ENCODE data around the gene CCNE1.

Gene CCNE1

DNA sequence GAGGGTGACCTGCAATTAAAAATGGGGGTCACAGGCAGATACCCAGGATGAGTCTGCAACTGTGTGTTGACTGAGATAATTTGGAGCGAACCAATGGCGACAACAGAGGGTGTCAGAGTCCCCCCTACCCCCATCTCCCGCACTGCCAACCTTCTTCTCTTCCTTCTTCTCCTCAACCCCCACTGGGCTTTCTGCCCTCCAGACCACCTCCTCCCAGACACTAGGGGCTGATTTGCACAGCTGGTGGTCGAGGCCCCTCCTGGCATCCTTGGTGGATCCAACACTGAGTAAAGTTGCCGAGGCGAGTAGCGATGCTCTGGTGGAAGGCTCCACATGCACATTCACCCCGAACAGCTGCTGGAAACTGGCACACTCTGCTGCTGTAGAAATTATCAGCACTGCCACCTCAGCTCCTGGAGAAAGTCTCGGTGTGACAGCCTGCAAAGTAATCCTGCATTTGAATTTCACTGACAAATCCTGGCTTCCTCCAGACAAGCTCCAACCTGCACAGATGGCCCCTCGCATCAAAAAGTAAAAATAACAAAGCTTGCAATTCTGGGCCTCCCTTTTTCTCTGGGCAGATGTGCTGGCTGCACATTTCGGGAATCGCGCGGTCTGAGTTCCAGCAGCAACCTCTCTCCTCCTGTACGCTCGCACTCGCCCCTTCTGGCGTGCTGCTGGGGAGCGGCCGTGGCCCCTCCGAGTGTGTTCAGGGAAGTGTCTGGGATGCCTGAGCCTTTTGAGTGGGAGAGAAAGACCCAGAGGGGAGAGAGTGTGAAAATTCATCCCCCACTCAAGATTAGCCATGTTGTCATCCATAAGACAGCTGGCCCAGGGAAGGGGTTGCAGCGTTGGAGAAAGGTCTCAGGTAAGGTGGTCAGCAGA is 28.5 kb downstream of the CCNE1 start:
- peak in 6 of 10 donors; percentile 23 to 90 (median 62) for DNase-seq

GRCh38 chr19:29841209-29841558 is 29.4 kb downstream of the CCNE1 start:
- intact Hi-C loops (cut with DNase I): no loop called here
- DNase-seq: peak in 1 of 10 donors; percentile 57

More for the DNA sequence above, 28.5 kb downstream of the CCNE1 start:
- intact Hi-C loops (cut with DNase I): no loop called here

GRCh38 chr19:29841559-29842367 is 30.0 kb downstream of the CCNE1 start:
- peak in 7 of 10 donors; percentile 35 to 92 (median 65) for DNase-seq
- intact Hi-C loops (cut with DNase I): no loop called here

GRCh38 chr19:29842471-29843179 is 30.8 kb downstream of the CCNE1 start:
- intact Hi-C loops (cut with DNase I): no loop called here
- DNase-seq: no peak

DNA sequence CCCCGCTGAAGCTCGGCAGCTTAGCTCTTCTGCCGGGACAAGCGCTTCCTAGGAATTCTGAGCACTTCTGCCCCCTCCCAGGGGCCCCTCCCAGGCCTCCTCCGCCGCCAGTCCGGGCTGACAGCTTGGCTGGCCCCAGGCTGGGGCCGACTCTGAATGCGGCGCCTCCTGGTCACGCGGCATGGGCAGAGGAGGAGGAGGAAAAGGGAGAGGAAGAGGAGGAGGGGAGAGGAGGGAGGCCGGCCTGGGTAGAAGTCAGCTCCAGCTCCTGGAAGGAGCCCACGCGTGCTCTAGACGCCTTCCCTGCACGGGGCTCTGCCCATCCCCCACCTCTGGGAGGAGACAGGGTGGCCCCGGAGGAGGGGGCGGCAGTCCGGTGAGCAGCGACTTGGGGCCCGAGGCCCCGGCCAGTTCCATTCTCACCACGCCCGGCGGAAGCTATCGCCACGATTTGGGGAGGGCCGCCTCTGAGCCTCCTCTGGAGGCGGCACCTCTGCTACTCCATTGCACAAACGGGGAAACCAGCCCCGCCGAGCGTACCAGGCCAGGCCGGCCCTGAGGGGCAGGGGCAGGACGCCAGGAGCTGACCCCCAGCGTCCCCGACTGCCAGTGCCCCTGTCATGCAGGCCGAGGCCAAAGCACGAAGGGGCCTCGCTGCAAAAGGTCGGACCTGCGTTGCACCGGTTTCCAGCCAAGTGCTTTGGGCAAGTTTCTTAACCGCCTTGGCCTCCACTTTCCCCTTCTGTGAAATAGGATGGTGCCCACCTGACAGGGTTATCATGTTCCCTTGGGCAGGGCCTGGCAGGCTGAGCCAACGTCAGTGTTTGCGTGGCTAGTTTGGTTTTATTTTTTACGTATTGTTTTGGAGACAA is 31.6 kb downstream of the CCNE1 start:
- intact Hi-C loops (cut with DNase I): loop anchor here (1.0 kb wide), 1 partner anchor 32 kb away; the partner anchor contains the start of gene CCNE1
- DNase-seq: peak in 2 of 10 donors; percentile 85 to 87

- intact Hi-C loops (cut with DNase I): loop anchor here (1.0 kb wide), 1 partner anchor 34 kb away; the partner anchor contains the start of gene CCNE1
- DNase-seq: peak; percentile 74 to 98 (median 84)
These were observed 33.2 kb downstream of the CCNE1 start for GRCh38 chr19:29844891-29845573.

DNA sequence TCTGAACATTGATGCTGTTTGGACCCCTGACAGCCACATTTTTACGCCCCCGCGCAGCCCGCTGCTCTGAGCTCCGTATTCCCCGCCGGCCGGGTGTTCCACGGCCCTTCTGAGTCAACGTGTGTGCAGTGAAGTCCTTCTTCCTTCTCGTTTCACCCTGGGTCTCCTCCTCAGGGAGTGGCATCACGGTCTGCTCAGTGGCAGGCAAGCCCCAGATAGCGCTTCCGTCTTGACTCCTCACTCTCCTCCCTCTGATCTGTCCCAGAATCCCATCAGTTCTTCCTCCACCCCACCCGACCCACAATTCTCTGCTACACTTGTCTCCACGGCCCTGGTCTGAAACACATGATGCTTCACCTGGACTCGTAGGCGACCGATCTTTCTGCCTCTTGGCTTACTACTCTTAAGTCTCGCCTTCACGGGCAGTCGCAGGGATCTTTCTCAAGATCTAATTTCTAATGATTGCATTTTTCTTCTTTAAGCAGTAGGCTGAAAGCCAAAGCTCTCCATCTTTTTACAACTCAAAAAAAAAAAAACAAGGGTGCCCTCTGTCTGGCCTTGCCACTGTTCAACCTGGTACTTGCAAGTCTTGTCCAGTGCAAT is 33.9 kb downstream of the CCNE1 start:
- intact Hi-C loops (cut with DNase I): no loop called here
- peak in 6 of 10 donors; percentile 27 to 88 (median 48) for DNase-seq

DNA sequence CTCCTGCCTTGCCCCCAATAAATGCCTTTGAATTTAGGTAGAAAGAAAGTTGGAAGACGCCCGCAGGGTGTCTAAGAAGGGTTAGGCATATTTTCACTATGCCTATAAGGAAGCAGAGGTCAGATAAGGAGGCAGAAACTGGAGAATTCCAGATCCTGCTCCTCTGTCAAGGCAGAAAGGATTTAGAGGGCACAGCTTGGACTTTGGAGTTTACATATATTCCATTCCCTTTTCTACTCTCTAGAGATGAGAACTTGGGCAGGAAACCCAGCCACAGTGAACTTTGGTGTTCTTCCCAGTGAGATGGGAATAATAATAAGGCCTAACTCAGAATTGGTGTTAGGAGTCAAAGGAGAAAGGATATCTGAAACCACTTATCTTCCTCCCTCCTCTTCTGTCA is 37.4 kb downstream of the CCNE1 start:
- intact Hi-C loops (cut with DNase I): no loop called here
- no peak for DNase-seq

DNA sequence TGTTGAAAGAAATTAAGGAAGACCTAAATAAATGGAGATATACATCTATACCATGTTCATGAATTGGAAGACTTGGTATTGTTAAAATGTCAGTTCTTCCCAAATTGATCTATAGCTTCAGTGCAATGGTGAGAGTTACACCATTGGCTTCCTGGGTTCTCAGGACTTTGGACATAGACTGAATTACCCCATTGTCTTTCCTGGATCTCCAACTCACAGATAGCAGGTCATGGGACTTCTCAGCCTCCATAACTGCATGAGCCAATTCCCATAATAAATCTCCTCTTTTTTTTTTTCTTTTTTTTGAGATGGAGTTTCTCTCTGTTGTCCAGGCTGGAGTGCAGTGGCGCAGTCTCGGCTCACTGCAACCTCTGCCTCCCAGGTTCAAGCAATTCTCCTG is 38.7 kb downstream of the CCNE1 start:
- intact Hi-C loops (cut with DNase I): no loop called here

DNA sequence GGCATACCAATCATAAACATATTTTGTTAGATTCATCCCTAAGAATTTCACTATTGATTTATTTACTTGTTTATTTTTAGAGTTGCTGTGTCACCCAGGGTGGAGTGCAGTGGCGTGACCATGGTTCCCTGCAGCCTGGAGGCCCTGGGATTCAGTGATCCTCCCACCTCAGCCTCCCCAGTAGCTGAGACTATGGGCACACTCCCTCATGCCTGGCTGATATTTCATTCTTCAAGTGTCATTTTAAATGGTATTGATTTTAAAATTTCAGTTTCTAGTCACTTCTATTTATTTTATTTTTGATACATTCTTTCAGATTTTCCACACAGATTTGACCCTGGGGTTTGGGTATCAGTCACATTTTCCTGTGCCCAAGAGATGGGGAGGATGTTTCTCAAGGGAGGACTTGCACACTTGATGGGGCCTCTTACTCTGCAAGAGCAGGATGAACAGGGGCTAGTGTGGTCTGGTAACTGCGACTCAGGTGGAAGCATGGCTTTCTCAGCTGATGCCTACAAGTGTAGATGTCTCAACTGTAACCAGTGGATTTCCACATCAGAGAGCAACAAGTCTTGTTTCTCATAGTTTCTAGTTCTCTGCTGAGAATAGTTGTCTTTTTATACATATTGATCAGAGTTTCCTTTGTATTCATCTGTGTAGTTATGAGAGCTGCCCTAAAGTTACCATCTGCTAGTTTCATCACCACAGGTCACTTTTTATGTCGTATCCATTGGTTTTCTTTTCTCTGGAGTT is 40.2 kb downstream of the CCNE1 start:
- intact Hi-C loops (cut with DNase I): no loop called here

More for the DNA sequence above, 38.7 kb downstream of the CCNE1 start:
- no peak for DNase-seq

DNA sequence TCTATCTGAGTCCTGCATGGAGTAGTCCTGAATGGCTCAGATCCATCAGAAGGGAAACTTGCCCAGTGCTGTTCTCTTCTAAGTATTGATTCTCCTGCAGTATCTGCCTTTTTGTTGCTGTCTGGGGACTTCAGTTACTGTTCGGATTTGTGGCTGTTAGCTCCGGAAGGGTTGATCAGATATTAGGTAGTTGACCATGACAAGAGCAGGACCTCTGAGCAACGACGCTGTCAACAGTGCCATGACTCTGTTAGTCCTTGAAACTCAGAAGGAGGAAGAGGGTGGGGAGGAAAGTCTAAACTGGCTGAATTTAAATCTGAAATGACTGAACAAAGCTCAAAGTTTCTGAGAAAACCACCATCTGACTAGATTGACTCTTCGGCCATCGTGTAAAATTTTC is 42.2 kb downstream of the CCNE1 start:
- intact Hi-C loops (cut with DNase I): no loop called here
- DNase-seq: peak in 1 of 10 donors; percentile 17

More for the DNA sequence above, 40.2 kb downstream of the CCNE1 start:
- DNase-seq: peak in 2 of 10 donors; percentile 22 to 24

GRCh38 chr19:29855087-29855486 is 43.3 kb downstream of the CCNE1 start:
- intact Hi-C loops (cut with DNase I): no loop called here
- DNase-seq: peak in 2 of 10 donors; percentile 40

DNA sequence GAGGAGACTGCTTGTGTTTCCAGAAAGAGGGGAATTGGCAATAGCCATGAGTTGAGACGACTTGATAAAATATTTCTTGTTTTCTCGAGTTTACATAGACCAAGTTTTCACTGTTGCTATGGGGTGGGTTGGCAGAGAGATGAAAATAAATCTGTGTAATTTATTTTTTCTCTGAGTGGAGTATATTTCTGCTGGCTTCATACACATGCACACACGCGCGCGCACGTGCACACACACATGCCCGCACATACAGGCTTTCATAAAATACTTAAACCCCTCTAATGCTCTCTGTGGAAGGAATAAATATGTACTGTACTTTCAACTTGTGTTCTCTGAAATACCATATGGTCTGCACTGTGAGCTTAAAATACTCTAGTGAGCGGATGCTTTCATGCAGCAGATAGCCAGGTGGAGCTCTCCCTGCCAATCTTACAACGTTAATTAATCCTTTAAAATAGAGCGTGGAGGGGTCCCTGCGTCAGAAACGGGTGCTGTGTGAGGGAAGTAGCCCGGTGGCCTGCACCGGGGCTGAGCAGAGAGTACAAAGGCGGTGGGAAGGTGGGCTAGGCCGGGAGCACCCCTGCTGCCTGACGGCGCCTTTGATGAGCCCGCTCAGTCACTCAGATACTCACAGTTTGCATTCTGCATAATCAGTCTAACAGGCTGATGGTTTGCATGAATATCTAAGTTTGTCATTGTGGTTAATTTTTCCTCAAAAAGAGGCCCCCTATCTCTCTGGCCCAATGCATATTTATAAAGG is 44.1 kb downstream of the CCNE1 start:
- intact Hi-C loops (cut with DNase I): no loop called here
- DNase-seq: peak in 2 of 10 donors; percentile 67 to 84

DNA sequence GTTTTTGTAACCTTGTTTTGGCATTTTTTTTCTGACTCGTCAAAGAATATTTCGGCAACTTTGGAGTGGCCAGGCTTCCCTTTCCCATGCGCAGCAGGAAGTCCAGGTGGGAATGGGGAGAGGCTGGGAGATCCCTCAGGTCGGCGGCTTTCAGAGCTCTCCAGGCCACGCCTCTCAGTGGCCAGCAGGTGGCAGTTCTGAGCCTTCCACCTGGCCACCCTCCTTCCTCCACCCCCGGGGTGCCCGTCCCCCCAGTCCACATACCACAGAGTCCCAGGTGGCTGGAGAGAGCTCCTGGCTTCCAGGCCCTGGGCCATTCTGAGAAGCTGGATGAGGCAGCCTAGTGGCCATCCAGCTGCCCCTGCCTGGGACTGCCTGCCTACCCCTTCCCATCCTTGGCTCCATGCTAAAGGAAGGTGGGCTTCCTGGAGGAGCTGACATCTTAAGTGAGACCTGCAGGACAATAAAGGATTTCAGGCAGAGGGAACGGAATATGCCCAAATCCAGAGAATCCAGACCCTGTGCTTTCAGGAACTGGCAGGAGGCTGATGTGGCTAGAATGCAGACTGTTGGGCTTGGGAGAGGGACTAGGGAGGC is 46.3 kb downstream of the CCNE1 start:
- DNase-seq: peak in 2 of 10 donors; percentile 80 to 83
- intact Hi-C loops (cut with DNase I): no loop called here

DNA sequence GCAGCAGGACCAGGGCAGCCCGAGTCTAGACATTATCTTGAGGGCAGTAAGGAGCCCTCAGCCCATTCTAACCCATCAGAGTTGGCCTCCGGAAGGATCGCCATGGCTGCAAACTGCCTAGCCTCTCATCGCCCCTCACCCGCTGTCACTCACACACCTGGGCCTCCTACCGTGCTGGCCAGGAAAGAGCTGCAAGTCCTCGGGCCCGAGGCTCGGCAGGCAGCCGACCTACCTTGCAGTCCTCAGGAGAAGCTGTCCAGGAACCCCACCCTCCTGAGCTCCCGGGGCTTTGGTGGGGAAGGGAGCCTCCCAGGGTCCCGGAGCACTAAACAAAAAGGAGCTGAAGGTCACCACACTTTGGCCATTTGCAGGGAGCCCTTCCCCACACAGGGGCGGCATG is 46.8 kb downstream of the CCNE1 start:
- intact Hi-C loops (cut with DNase I): no loop called here

DNA sequence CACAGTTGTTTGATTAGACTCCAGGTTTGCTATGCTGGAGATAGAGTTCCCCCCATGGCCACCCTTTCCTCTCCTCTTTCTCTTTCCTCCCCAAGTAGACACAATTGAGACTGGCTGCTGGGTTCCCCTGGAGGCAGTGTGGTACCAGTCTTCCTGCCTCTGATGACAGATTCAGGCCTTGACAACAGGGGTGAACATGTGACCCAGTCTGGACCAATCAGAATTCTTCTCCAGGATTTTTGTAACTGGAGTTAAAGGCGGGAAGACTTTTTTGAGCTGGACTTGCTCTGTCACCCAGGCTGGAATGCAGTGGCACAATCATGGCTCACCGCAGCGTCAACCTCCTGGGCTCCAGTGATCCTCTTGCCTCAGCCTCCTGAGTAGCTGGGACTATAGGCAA is 48.7 kb downstream of the CCNE1 start:
- intact Hi-C loops (cut with DNase I): no loop called here
- DNase-seq: peak in 1 of 10 donors; percentile 15

More for the DNA sequence above, 46.8 kb downstream of the CCNE1 start:
- DNase-seq: peak in 2 of 10 donors; percentile 57 to 60

DNA sequence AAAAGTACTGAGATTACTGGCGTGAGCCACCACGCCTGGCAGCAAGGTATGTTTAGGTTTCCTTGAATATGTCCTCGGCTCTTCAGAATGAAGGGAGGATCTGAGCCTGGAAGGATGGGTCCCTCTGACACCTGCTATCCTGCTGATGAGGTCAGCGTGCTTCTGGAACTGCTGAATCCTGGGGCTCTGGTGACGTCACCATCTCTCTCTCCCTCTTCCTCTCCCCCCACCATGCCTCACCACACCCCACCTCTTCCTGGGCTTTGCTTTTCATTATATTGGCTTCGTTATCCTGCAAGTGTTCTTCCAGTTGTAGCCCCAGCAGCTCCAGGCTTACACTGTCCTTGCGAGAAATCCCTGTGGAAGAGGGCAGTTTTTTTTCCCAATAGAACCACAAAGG is 49.8 kb downstream of the CCNE1 start:
- intact Hi-C loops (cut with DNase I): no loop called here

More for the DNA sequence above, 49.8 kb downstream of the CCNE1 start:
- DNase-seq: peak in 2 of 10 donors; percentile 9 to 17
